H1 (cell line): Measurements from ENCODE around the gene PHLDB3.

Experiments
- ATF3 ChIP-seq: IDR thresholded peaks from 2 replicates; pipeline ENCODE4 v1.6.1; 2011; ENCODE audit warnings: low read depth, mild to moderate bottlenecking, low read length; ENCODE audit not compliant: insufficient read depth
- CTCF ChIP-seq, 3 experiments: IDR thresholded peaks; 1 replicate in 2 of 3; 2 replicates in 1 of 3; pipeline versions ENCODE4 v1.5.1 to v1.6.1; 2011; ENCODE audit warnings: low read length in 3 of 3, mild to moderate bottlenecking in 3 of 3, inconsistent platforms in 2 of 3, low read depth in 1 of 3, moderate library complexity in 1 of 3; ENCODE audit not compliant: insufficient read depth in 1 of 3; ENCODE audit errors: control extremely low read depth in 1 of 3
- RAD21 ChIP-seq, 2 experiments: IDR thresholded peaks in 1 of 2; conservative IDR thresholded peaks in 1 of 2; 2 replicates each; pipeline ENCODE4 v1.6.1; 2011; ENCODE audit warnings: low read depth in 2 of 2, low read length in 2 of 2, improper control_type of control experiment in 1 of 2, inconsistent platforms in 1 of 2, mild to moderate bottlenecking in 1 of 2, moderate library complexity in 1 of 2

GRCh38 chr19:43501661-43502418 is 2.7 kb downstream of the PHLDB3 start:
- TF ChIP-seq RAD21 (IDR thresholded peaks at IDR 0.05 in 1 of 2, conservative IDR thresholded peaks at IDR 0.05 in 1 of 2; ENCODE audit: low read depth in 2 of 2, low read length in 2 of 2) (no peak), CTCF (IDR thresholded peaks at IDR 0.05; ENCODE audit: control extremely low read depth in 1 of 3, insufficient read depth in 1 of 3, low read depth in 1 of 3, low read length in 3 of 3) (no peak), ATF3 (no peak)
